Measurements from ENCODE around the gene ITGB2. TPM values are rescaled to one million over a fixed set of nuclear protein-coding genes. Genes with fewer than 3 reads are reported as not detected.

ITGB2 gene
- total RNA-seq, 6 donors from 2014 or later = 73.1 to 435 (median 149) TPM

GRCh38 chr21:44855572-44855971 is 65.1 kb downstream of the ITGB2 start:
- 93 to 99% methylated on average over 6 to 14 of the region's 14 CpGs for WGBS, 2 donors

GRCh38 chr21:44854664-44855446 is 65.8 kb downstream of the ITGB2 start:
- Histone ChIP-seq H3K27ac (no peak overlapping the region), H3K36me3 (peaks cover 32 to 100% (median 81%) of the 10 kb centered on the region in 4 donors), H3K4me3 (no peak overlapping the region), H3K4me1 (peaks cover 0 to 15% (median 6%) of the 10 kb centered on the region in 4 donors), H3K27me3 (no peaks in the 10 kb centered on the region), H3K9me3 (no peaks in the 10 kb centered on the region)
- 67 to 82% methylated on average over 31 of the region's 31 CpGs for WGBS, 2 donors
- TF ChIP-seq CTCF (IDR thresholded peaks at IDR 0.05) = no peak
- no peak for TF ChIP-seq POLR2AphosphoS5 (IDR thresholded peaks at IDR 0.05)
- no peak for TF ChIP-seq POLR2A (IDR thresholded peaks at IDR 0.05)
- TF ChIP-seq EP300 (IDR thresholded peaks at IDR 0.05) = no peak
- ATAC-seq (ENCODE audit: low FRiP score in 2 of 2) (no peak), DNase-seq (no peak)

More at GRCh38 chr21:44855572-44855971, 65.1 kb downstream of the ITGB2 start:
- H3K9me3 ChIP-seq = no peaks in the 10 kb centered on the region
- H3K4me1 ChIP-seq = peaks cover 0 to 15% (median 6%) of the 10 kb centered on the region in 4 donors
- no peaks in the 10 kb centered on the region for H3K27me3 ChIP-seq
- H3K27ac ChIP-seq = no peak overlapping the region
- no peak overlapping the region for H3K4me3 ChIP-seq
- DNase-seq (no peak), ATAC-seq (ENCODE audit: low FRiP score in 2 of 2) (no peak)
- TF ChIP-seq POLR2AphosphoS5 (IDR thresholded peaks at IDR 0.05) = no peak
- no peak for TF ChIP-seq EP300 (IDR thresholded peaks at IDR 0.05)
- no peak for TF ChIP-seq POLR2A (IDR thresholded peaks at IDR 0.05)
- no peak for TF ChIP-seq CTCF (IDR thresholded peaks at IDR 0.05)
- H3K36me3 ChIP-seq = peaks cover 26 to 99% (median 80%) of the 10 kb centered on the region in 4 donors

- ATAC-seq (ENCODE audit: low FRiP score in 2 of 2) (no peak), DNase-seq (no peak)
- Histone ChIP-seq H3K4me1 (peaks cover 0 to 15% (median 6%) of the 10 kb centered on the region in 4 donors), H3K36me3 (peaks cover 38 to 100% (median 82%) of the 10 kb centered on the region in 4 donors), H3K27ac (no peak overlapping the region), H3K27me3 (no peaks in the 10 kb centered on the region), H3K4me3 (no peak overlapping the region), H3K9me3 (no peaks in the 10 kb centered on the region)
- TF ChIP-seq POLR2A (IDR thresholded peaks at IDR 0.05) = no peak
- WGBS, 2 donors = 71 to 85% methylated on average over 14 of the region's 14 CpGs
Measured at GRCh38 chr21:44854391-44854663, 66.4 kb downstream of the ITGB2 start.

DNA sequence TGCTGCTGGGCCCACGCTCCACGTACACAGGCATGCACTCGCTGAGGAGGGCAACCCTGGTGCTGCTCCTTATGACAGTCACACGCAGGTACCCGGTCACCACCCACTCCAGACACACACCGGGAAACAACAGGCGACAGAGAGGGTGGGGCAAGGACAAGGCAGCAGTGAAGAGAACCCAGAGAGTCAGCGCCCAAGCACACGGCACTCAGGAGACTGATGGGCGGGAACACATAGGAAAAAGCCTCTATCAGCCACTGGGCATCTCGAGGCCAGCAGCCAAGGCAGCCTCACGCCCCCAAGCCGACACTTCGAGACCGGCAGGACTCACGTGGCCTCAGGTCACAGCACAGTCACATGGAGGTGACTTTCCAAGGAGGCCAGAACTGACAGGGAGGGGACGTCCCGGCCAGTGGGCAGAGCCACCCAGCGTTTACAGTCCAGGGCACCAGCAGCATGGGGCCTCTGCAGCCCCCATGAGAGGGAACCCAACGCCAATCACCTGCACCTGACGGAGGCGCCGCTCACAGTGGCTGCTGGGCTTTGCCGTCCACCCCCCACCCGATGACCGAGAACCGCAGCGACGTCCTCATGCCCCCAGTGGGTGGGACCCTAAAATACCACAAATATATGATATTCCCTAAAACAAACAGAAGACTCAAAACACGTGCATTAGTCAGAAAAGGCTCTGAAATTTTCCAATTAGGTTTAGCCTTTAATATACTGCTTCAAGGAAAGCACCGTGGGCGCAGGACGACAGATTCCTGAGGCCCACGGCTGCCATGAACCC is 66.9 kb downstream of the ITGB2 start:
- Histone ChIP-seq H3K9me3 (no peaks in the 10 kb centered on the region), H3K4me3 (no peak overlapping the region), H3K4me1 (peaks cover 0 to 10% (median 3%) of the 10 kb centered on the region in 4 donors), H3K36me3 (peaks cover 43 to 100% (median 82%) of the 10 kb centered on the region in 4 donors), H3K27ac (no peak overlapping the region), H3K27me3 (no peaks in the 10 kb centered on the region)
- no peak for DNase-seq
- TF ChIP-seq EP300 (IDR thresholded peaks at IDR 0.05) = no peak
- no peak for TF ChIP-seq CTCF (IDR thresholded peaks at IDR 0.05)
- no peak for TF ChIP-seq POLR2A (IDR thresholded peaks at IDR 0.05)
- TF ChIP-seq POLR2AphosphoS5 (IDR thresholded peaks at IDR 0.05) = no peak
- 88 to 92% methylated on average over 29 to 34 of the region's 34 CpGs for WGBS, 2 donors
- ATAC-seq (ENCODE audit: low FRiP score in 2 of 2) = no peak

- 83 to 87% methylated on average over 26 of the region's 26 CpGs for WGBS, 2 donors
- DNase-seq = no peak
- Histone ChIP-seq H3K4me1 (peaks cover 9 to 11% (median 11%) of the 10 kb centered on the region in 4 donors), H3K27ac (no peak overlapping the region), H3K9me3 (no peaks in the 10 kb centered on the region), H3K4me3 (no peak overlapping the region), H3K27me3 (no peaks in the 10 kb centered on the region), H3K36me3 (peaks cover 40 to 80% (median 66%) of the 10 kb centered on the region in 4 donors)
- TF ChIP-seq POLR2AphosphoS5 (IDR thresholded peaks at IDR 0.05) = no peak
- no peak for TF ChIP-seq EP300 (IDR thresholded peaks at IDR 0.05)
- TF ChIP-seq CTCF (IDR thresholded peaks at IDR 0.05) = no peak
- no peak for TF ChIP-seq POLR2A (IDR thresholded peaks at IDR 0.05)
- ATAC-seq (ENCODE audit: low FRiP score in 2 of 2) = no peak
Measured at GRCh38 chr21:44850905-44851657, 69.6 kb downstream of the ITGB2 start.
